H1 (cell line): Measurements from ENCODE around the gene INPP4B. TPM values are rescaled to one million over a fixed set of nuclear protein-coding genes. Genes with fewer than 3 reads are reported as not detected.

ENCODE experiments used
- CTCF ChIA-PET: fragments of 300-600 bp; sonication (Branson Sonifier 250); formaldehyde crosslinking; loops from one replicate; lab custom pipeline; 2021; ENCODE audit not compliant: partially characterized antibody; lab: Charles Lee
- POLR2A ChIA-PET: fragments of 300-600 bp; sonication (Branson Sonifier 250); formaldehyde crosslinking; loops from one replicate; lab custom pipeline; 2021; ENCODE audit warnings: inconsistent platforms; ENCODE audit not compliant: partially characterized antibody; lab: Charles Lee
- DNase-seq, 2 experiments: peaks; one replicate each; pipeline versions ENCODE4 v3.0.0 to v3.0.0-alpha.2; 2010 to 2022; ENCODE audit warnings: low spot score in 2 of 2, low read depth in 1 of 2, mixed read lengths in 1 of 2
- FAIRE-seq: peaks from 2 replicates; lab custom pipeline; 2011; peaks lifted over from hg19 to GRCh38; lab: Jason Lieb, UNC
- H2AFZ ChIP-seq: 2 replicates; pipeline ENCODE4 v1.8.1; 2012; ENCODE audit warnings: low read length, inconsistent platforms
- H2AK5ac ChIP-seq: 2 replicates; pipeline ENCODE4 v1.6.1; 2013; ENCODE audit warnings: low read depth, low read length
- H2BK120ac ChIP-seq: replicated peaks from 2 replicates; pipeline ENCODE3; 2013; ENCODE audit warnings: low read depth, low read length, inconsistent platforms
- H2BK12ac ChIP-seq: 2 replicates; pipeline ENCODE4 v1.6.1; 2013; ENCODE audit warnings: low read depth, low read length
- H2BK15ac ChIP-seq: 2 replicates; pipeline ENCODE4 v1.6.1; 2013; ENCODE audit warnings: low read length
- H2BK20ac ChIP-seq: 2 replicates; pipeline ENCODE4 v1.6.1; 2013; ENCODE audit warnings: low read length
- H2BK5ac ChIP-seq: 2 replicates; pipeline ENCODE4 v1.6.1; 2013; ENCODE audit warnings: low read depth, low read length
- H3K14ac ChIP-seq: 2 replicates; pipeline ENCODE4 v1.6.1; 2013; ENCODE audit warnings: inconsistent platforms; ENCODE audit not compliant: insufficient read length
- H3K18ac ChIP-seq: 2 replicates; pipeline ENCODE4 v1.6.1; 2013; ENCODE audit warnings: low read length; ENCODE audit errors: extremely low read depth
- H3K23ac ChIP-seq: 2 replicates; pipeline ENCODE4 v1.6.1; 2013; ENCODE audit warnings: inconsistent platforms; ENCODE audit not compliant: insufficient read length
- H3K23me2 ChIP-seq: 2 replicates; pipeline ENCODE4 v1.6.1; 2013; ENCODE audit warnings: low read depth, low read length
- H3K27ac ChIP-seq: 2 replicates; pipeline ENCODE4 v1.6.1; 2011; ENCODE audit warnings: low read depth, low read length, inconsistent platforms
- H3K27me3 ChIP-seq, 4 experiments: replicated peaks in 1 of 4; 1 replicate in 1 of 4; 2 replicates in 3 of 4; pipeline versions ENCODE4 v1.6.1 to v1.8.1; 2011 to 2013; ENCODE audit warnings: low read length in 3 of 4, mild to moderate bottlenecking in 3 of 4, inconsistent platforms in 2 of 4, mixed read lengths in 2 of 4, moderate library complexity in 1 of 4; ENCODE audit not compliant: control insufficient read depth in 3 of 4, insufficient read depth in 3 of 4; ENCODE audit errors: extremely low read depth in 1 of 4
- H3K36me3 ChIP-seq, 4 experiments: 2 replicates each; pipeline versions ENCODE4 v1.6.1 to v1.8.1; 2011 to 2013; ENCODE audit warnings: mild to moderate bottlenecking in 4 of 4, low read length in 3 of 4, moderate library complexity in 2 of 4, control low read depth in 1 of 4, inconsistent platforms in 1 of 4; ENCODE audit not compliant: insufficient read depth in 4 of 4, control insufficient read depth in 2 of 4
- H3K4ac ChIP-seq: replicated peaks from 2 replicates; pipeline ENCODE3; 2013; ENCODE audit warnings: low read length, low read depth, mixed read lengths, inconsistent platforms; ENCODE audit not compliant: insufficient read length
- H3K4me1 ChIP-seq, 4 experiments: replicated peaks in 1 of 4; 1 replicate in 1 of 4; 2 replicates in 3 of 4; pipeline versions ENCODE4 v1.6.1 to v1.8.1; 2011 to 2013; ENCODE audit warnings: low read length in 3 of 4, inconsistent platforms in 2 of 4, mixed read lengths in 1 of 4; ENCODE audit not compliant: insufficient read depth in 4 of 4, control insufficient read depth in 3 of 4
- H3K4me2 ChIP-seq, 2 experiments: 2 replicates each; pipeline versions ENCODE4 v1.6.1 to v1.8.1; 2011 to 2013; ENCODE audit warnings: low read depth in 2 of 2, low read length in 2 of 2, control low read depth in 1 of 2, inconsistent platforms in 1 of 2, mild to moderate bottlenecking in 1 of 2; ENCODE audit not compliant: insufficient read depth in 1 of 2
- H3K4me3 ChIP-seq, 4 experiments: fragments of 200-600, 300-600 bp in 1 of 4; sonication (generic), shearing (Covaris generic), sonication (Bioruptor Twin) in 1 of 4; 2 replicates each; pipeline versions ENCODE4 v1.5.1 to v1.8.1; 2011 to 2016; ENCODE audit warnings: low read length in 4 of 4, low read depth in 3 of 4, control low read depth in 2 of 4, inconsistent platforms in 2 of 4, mild to moderate bottlenecking in 2 of 4, mixed read lengths in 1 of 4, moderate library complexity in 1 of 4; ENCODE audit not compliant: insufficient read depth in 2 of 4; ENCODE audit errors: extremely low read depth in 1 of 4
- H3K56ac ChIP-seq: replicated peaks from 2 replicates; pipeline ENCODE3; 2013; ENCODE audit warnings: low read depth, mild to moderate bottlenecking, mixed read lengths, low read length, inconsistent platforms; ENCODE audit not compliant: insufficient read length
- H3K79me1 ChIP-seq: 2 replicates; pipeline ENCODE4 v1.6.1; 2013; ENCODE audit warnings: low read depth, low read length, control low read depth
- H3K79me2 ChIP-seq, 2 experiments: 2 replicates each; pipeline versions ENCODE4 v1.6.1 to v1.8.1; 2012 to 2013; ENCODE audit warnings: low read length in 2 of 2, mild to moderate bottlenecking in 2 of 2, inconsistent platforms in 1 of 2; ENCODE audit not compliant: insufficient read depth in 2 of 2, control insufficient read depth in 1 of 2
- H3K9ac ChIP-seq, 4 experiments: replicated peaks in 1 of 4; 1 replicate in 1 of 4; 2 replicates in 3 of 4; pipeline versions ENCODE4 v1.6.1 to v1.8.1; 2011 to 2013; ENCODE audit warnings: low read depth in 3 of 4, low read length in 3 of 4, control low read depth in 2 of 4, mild to moderate bottlenecking in 2 of 4, moderate library complexity in 2 of 4, inconsistent platforms in 1 of 4; ENCODE audit errors: extremely low read depth in 1 of 4
- H3K9me3 ChIP-seq, 2 experiments: 2 replicates each; pipeline versions ENCODE4 v1.6.1 to v1.8.1; 2012 to 2013; ENCODE audit warnings: mild to moderate bottlenecking in 2 of 2, moderate library complexity in 2 of 2, control low read depth in 1 of 2, inconsistent platforms in 1 of 2, low read depth in 1 of 2, low read length in 1 of 2, mixed read lengths in 1 of 2; ENCODE audit not compliant: insufficient read depth in 2 of 2
- H4K20me1 ChIP-seq, 2 experiments: replicated peaks in 1 of 2; 2 replicates each; pipeline versions ENCODE3 to v1.8.1; 2011 to 2013; ENCODE audit warnings: inconsistent platforms in 2 of 2, low read length in 2 of 2, mild to moderate bottlenecking in 1 of 2; ENCODE audit not compliant: insufficient read depth in 2 of 2, control insufficient read depth in 1 of 2
- H4K5ac ChIP-seq: 2 replicates; pipeline ENCODE4 v1.6.1; 2013; ENCODE audit warnings: low read length, low read depth, mixed read lengths, inconsistent platforms; ENCODE audit not compliant: insufficient read length
- H4K8ac ChIP-seq: 2 replicates; pipeline ENCODE4 v1.8.0; 2013; ENCODE audit warnings: mild to moderate bottlenecking, moderate library complexity, low read length, inconsistent platforms; ENCODE audit not compliant: insufficient read depth; ENCODE audit errors: extremely low read depth
- H4K91ac ChIP-seq: replicated peaks from 2 replicates; pipeline ENCODE3; 2013; ENCODE audit warnings: low read length, mixed read lengths, inconsistent platforms; ENCODE audit not compliant: insufficient read length
- CTBP2 ChIP-seq: IDR thresholded peaks from 2 replicates; pipeline ENCODE4 v1.7.0; 2011; ENCODE audit warnings: borderline replicate concordance, mild to moderate bottlenecking, moderate library complexity, mixed read lengths, low read length; ENCODE audit not compliant: insufficient read depth, insufficient read length
- EGR1 ChIP-seq: IDR thresholded peaks from 2 replicates; pipeline ENCODE4 v1.6.1; 2011; ENCODE audit warnings: low read depth, low read length, borderline replicate concordance
- NRF1 ChIP-seq: IDR thresholded peaks from 2 replicates; pipeline ENCODE4 v1.6.1; 2011; ENCODE audit warnings: mild to moderate bottlenecking, low read depth, low read length, improper control_type of control experiment
- WGBS, 2 experiments: shearing (Covaris generic) in 1 of 2; methylation state at CpG; one replicate each; pipeline versions ENCODE4 v1.1.6 to v1.1.7; 2013 to 2015; ENCODE audit warnings: low lambda C conversion rate in 2 of 2, mixed read lengths in 2 of 2, inconsistent platforms in 1 of 2, low coverage in 1 of 2, missing lambda C conversion rate in 1 of 2; ENCODE audit not compliant: insufficient replicate concordance in 2 of 2, insufficient coverage in 1 of 2, insufficient read length in 1 of 2; ENCODE audit errors: extremely low coverage in 1 of 2, missing lambda C conversion rate in 1 of 2; 5-methylcytosine and 5-hydroxymethylcytosine counted together
- polyA plus RNA-seq, 7 experiments: library from polyadenylated mRNA; depleted of rRNA in 3 of 7; stranded (reverse) in 5 of 7; unstranded in 2 of 7; fragments of >200 nt in 5 of 7; fragments of 200-250 nt in 2 of 7; gene quantifications; 1 replicate in 5 of 7; 2 replicates in 1 of 7; 4 replicates in 1 of 7; pipeline versions ENCODE4 v1.2.1 to v1.2.3, GENCODE V29; 2011 to 2013; ENCODE audit warnings: missing spikeins in 2 of 7, mixed read lengths in 2 of 7
- total RNA-seq: library from RNA; stranded (reverse); fragmentation: NEBNext Ultra II Directional; extraction: Animal tissue kit (Norgen Biotek cat#: 25700); gene quantifications from 2 replicates; pipeline ENCODE4 v1.2.1, GENCODE V29; 2021

INPP4B gene
- total and polyA plus RNA-seq, 2 of the 8 experiments (the other 6 are each of a cell fraction or from before 2014, with no cell fraction given): 0.11 to 0.54 TPM

- H2BK12ac ChIP-seq: no peak overlapping the region
- H3K79me1 ChIP-seq: no peaks in the 10 kb centered on the region
- no peak overlapping the region for H2AFZ ChIP-seq
- H3K23ac ChIP-seq: no peak overlapping the region
- no peak overlapping the region for H3K9ac ChIP-seq
- no peak overlapping the region for H3K4me3 ChIP-seq
- no peaks in the 10 kb centered on the region for H3K23me2 ChIP-seq
- no peak overlapping the region for H3K14ac ChIP-seq
- no peak for TF ChIP-seq CTBP2
- no peak for TF ChIP-seq EGR1
- TF ChIP-seq NRF1: no peak
- ChIA-PET POLR2A (no interaction called here), CTCF (interaction anchor here (0.8 to 1.0 kb wide), 3 partner anchors 188 to 710 kb away, joined by 3 read pairs; no protein-coding TSS in a partner anchor)
- no peak overlapping the region for H4K8ac ChIP-seq
- H3K27me3 ChIP-seq: no peaks in the 10 kb centered on the region
- no peak overlapping the region for H2BK5ac ChIP-seq
- no peaks in the 10 kb centered on the region for H3K79me2 ChIP-seq
- H2BK15ac ChIP-seq: no peak overlapping the region
- DNase-seq (no peak), FAIRE-seq (no peak)
- no peak overlapping the region for H3K18ac ChIP-seq
- H2AK5ac ChIP-seq: no peak overlapping the region
- H3K4me2 ChIP-seq: no peak overlapping the region
- H4K91ac ChIP-seq: no peak overlapping the region
- 93% methylated on average over 1 of the region's 1 CpG; no CpG with 5 or more reads in 1 of the 2 experiments for WGBS, 2 experiments
- no peak overlapping the region for H4K5ac ChIP-seq
- no peak overlapping the region for H3K27ac ChIP-seq
- H4K20me1 ChIP-seq: no peaks in the 10 kb centered on the region
- H3K36me3 ChIP-seq: no peaks in the 10 kb centered on the region
- no peak overlapping the region for H3K4ac ChIP-seq
- H3K4me1 ChIP-seq: no peaks in the 10 kb centered on the region
- H2BK120ac ChIP-seq: no peak overlapping the region
- H3K56ac ChIP-seq: no peak overlapping the region
- H3K9me3 ChIP-seq: no peaks in the 10 kb centered on the region
- no peak overlapping the region for H2BK20ac ChIP-seq
These were observed 7.3 kb downstream of the INPP4B start for GRCh38 chr4:142838778-142839177.
